Activated CD4-positive, CD25-positive, alpha-beta regulatory T cell treated with anti-CD3 and anti-CD28 coated beads, Interleukin-2, amount 50 U/mL, for 16 hours (primary cell): ENCODE measurements around the gene COL6A6.
"Not testable (repeated sequence)": the region's sequence is repeated elsewhere in the genome, so short reads cannot be mapped to it uniquely, and the experiment has no call there.

Source experiments
- DNase-seq: peaks from one replicate; pipeline ENCODE4 v3.0.0-alpha.2; 2020; ENCODE audit warnings: low read depth, low spot score

Gene COL6A6

GRCh38 chr3:130537673-130538304, 20.8 kb downstream of the COL6A6 start:
- no peak for DNase-seq

- DNase-seq, result no peak
Observed at GRCh38 chr3:130539005-130539404, 22.0 kb downstream of the COL6A6 start.

DNA sequence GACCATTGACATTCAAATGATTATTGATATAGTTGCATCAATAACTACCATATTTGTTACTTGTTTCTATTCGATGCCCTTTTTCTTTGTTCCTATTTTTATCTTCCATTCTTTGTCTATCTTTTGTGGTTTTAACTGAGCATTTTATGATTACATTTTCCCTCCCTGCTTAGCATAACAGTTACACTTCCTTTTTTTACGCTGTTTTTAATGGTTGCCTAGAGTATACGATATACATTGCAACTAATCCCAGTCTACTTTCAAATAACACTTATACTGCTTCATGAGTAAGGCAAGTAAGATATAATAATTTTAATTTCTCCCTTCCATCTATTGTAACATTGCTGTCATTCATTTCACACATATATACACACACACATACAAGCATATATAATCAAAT, 26.3 kb downstream of the COL6A6 start:
- DNase-seq, result no peak

DNA sequence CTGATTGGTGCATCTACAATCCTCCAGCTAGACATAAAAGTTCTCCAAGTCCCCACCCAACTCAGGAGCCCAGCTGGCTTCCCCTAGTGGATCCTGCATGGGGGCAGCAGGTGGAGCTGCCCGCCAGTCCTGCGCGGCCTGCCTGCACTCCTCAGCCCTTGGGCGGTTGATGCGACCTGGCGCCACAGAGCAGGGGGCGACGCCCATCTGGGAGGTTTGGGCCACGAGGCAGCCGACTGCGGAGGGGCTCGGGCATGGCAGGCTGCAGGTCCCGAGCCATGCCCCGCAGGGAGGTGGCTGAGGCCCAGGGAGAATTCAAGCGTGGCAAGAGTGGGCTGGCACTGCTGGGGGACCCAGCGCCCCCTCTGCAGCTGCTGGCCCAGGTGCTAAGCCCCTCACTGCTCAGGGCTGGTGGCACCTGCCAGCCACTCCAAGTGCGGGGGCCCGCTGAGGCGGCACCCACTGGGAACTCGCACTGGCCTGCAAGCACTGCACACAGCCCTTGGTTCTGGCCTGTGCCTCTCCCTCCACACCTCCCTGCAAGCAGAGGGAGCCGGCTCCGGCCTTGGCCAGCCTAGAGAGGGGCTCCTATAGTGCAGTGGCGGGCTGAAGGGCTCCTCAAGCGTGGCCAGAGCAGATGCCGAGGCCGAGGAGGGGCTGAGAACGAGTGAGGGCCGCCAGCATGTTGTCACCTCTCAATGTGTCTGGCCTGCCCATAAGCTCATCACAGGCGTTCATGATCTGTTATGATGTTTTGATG, 30.1 kb downstream of the COL6A6 start:
- DNase-seq, result no peak

DNA sequence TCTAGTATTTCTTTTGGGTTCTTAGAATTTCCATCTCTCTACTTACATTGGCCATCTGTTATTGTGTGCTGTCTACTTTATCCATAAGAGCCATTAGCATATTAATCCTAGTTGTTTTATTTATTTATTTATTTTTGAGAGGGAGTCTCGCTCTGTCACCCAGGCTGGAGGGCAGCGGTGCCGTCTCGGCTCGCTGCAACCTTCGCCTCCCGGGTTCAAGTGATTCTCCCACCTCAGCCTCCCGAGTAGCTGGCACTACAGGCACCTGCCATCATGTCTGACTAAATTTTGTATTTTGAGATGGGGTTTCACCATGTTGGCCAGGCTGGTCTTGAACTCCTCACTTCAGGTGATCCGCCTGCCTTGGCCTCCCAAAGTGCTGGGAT, 30.7 kb downstream of the COL6A6 start:
- not testable (repeated sequence) for DNase-seq

DNA sequence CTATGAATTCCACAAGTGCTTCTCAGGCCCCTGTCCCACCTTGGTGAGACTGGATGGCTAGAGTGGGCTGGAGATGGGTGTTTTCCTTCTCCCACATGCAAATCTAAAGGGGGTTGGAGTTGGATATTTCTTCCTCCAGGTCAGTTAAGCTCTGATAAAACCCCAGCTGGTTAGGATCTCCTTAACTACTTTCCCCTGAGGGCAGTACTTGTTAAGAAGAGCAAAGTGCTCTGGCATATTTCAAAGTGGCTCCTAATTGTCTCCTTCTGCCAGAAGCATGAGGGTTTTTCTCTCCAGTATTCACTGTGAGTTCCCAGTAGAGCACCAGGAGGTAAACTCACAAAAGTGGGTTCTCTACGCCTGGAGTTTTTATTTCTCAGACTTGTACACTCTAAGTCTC, 31.4 kb downstream of the COL6A6 start:
- DNase-seq, result no peak

DNA sequence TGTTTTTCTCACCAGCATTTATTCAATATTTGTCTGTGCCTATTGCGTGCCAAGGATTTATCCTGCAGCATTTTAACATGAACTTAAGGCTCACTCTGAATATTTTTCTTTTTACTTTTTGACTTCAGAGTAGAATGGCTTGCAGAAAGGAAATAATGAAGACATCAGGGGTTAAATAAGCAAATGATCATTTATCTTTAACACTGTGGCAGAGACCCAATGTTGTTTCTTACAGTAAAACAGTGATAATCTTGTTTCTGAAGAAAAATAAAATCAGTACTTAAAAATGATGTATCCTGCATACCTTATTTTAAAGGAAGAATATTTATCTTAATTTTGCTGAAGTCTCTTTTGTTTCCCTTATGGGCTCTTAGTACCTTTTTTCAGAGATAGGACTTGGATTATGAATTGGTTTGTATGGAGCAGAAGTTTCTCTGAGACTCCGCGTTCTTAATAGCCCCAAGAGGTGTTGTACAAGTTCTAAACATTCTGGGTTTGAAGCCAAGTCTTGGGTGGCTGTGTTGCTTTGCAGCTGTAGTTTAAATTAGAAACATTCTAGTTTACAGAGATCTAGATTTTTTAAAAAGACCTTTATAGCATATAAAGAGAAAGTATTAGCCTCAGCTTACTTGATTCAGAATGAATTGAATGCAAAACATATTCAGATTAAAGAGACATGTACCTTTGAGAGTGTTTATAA, 40.5 kb downstream of the COL6A6 start:
- no peak for DNase-seq

DNA sequence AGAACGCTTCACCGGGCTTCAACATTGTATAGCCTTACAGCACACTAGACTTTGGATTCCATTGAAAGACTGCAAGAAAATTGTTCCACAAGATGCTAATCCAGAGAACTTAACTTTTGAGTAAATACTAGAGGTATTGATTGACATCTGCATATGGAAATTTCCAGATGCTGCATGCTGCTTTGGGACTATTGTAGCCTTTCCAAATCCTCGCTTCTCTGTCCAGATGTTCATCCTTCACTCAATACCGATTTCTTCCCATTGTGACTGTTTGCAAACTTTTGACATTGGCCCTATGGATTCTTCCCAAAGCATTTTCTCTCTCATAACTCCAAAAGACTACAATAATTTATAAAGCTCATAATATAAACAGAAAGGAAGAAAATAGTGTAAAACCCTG, 41.4 kb downstream of the COL6A6 start:
- no peak for DNase-seq

DNA sequence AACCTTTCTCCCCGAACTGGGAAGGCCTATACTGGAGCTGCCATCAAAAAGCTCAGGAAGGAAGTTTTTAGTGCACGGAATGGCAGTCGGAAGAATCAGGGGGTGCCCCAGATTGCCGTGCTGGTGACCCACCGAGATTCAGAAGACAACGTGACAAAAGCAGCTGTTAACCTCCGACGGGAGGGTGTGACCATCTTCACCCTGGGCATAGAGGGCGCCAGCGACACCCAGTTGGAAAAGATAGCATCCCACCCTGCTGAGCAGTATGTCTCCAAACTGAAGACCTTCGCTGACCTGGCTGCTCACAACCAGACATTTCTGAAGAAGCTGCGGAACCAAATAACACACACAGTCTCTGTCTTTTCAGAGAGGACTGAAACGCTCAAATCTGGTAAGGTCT, 48.2 kb downstream of the COL6A6 start:
- no peak for DNase-seq
